Lung (tissue), 12 donors: ENCODE data around the gene INHBC. TPM values are rescaled to one million over a fixed set of nuclear protein-coding genes. Genes with fewer than 3 reads are reported as not detected.

ENCODE experiments used
- ATAC-seq: fragments of 200-7000 bp; cut with Tn5 transposase; one replicate; pipeline ENCODE4 v1.9.1; 2020; ENCODE audit warnings: moderate number of reproducible peaks; ENCODE audit not compliant: insufficient read depth, low FRiP score
- DNase-seq, 3 donors: peaks; one replicate each; pipeline ENCODE4 v3.0.0-alpha.2; 2013 to 2017
- H3K27ac ChIP-seq, 2 donors: one replicate each; pipeline ENCODE4 v1.5.1; 2013; ENCODE audit warnings: mild to moderate bottlenecking in 2 of 2, moderate library complexity in 2 of 2, control low read depth in 1 of 2, inconsistent platforms in 1 of 2, low read depth in 1 of 2, low read length in 1 of 2
- H3K27me3 ChIP-seq, 3 donors: one replicate each; pipeline ENCODE4 v1.5.1; 2013; ENCODE audit warnings: low read length in 2 of 3; ENCODE audit not compliant: control insufficient read depth in 3 of 3, insufficient read depth in 3 of 3
- H3K36me3 ChIP-seq, 4 donors: one replicate each; pipeline ENCODE4 v1.5.1; 2013; ENCODE audit warnings: low read length in 4 of 4, mild to moderate bottlenecking in 1 of 4, moderate library complexity in 1 of 4; ENCODE audit not compliant: control insufficient read depth in 4 of 4, insufficient read depth in 4 of 4
- H3K4me1 ChIP-seq, 5 donors: one replicate each; pipeline ENCODE4 v1.5.1; 2013; ENCODE audit warnings: low read length in 5 of 5, mild to moderate bottlenecking in 2 of 5, moderate library complexity in 1 of 5; ENCODE audit not compliant: control insufficient read depth in 5 of 5, insufficient read depth in 5 of 5
- H3K4me3 ChIP-seq: one replicate; pipeline ENCODE4 v1.5.1; 2013; ENCODE audit warnings: mild to moderate bottlenecking, control low read depth, moderate library complexity
- H3K9ac ChIP-seq, 2 donors: one replicate each; pipeline ENCODE4 v1.5.1; 2013; ENCODE audit warnings: low read length in 2 of 2, control low read depth in 1 of 2; ENCODE audit not compliant: insufficient read depth in 1 of 2
- H3K9me3 ChIP-seq, 4 donors: one replicate each; pipeline ENCODE4 v1.5.1; 2013; ENCODE audit warnings: low read length in 3 of 4, mild to moderate bottlenecking in 1 of 4, moderate library complexity in 1 of 4; ENCODE audit not compliant: control insufficient read depth in 4 of 4, insufficient read depth in 3 of 4
- CTCF ChIP-seq: IDR thresholded peaks from 2 replicates; pipeline ENCODE4 v1.5.1; 2012; ENCODE audit warnings: mild to moderate bottlenecking; ENCODE audit errors: control extremely low read depth, extremely low read depth
- WGBS, 2 donors: extraction: QIAGEN DNeasy Blood & Tissue Kit; methylation state at CpG; one replicate each; pipeline ENCODE4 v1.1.7; 2013; 5-methylcytosine and 5-hydroxymethylcytosine counted together
- polyA plus RNA-seq, 2 donors: library from polyadenylated mRNA; stranded (reverse); fragments of 200-250 nt; gene quantifications; one replicate each; pipeline ENCODE4 v1.2.1, GENCODE V29; 2013
- total RNA-seq, 2 donors: library from RNA; depleted of rRNA in 1 of 2; stranded (reverse); fragments of >200 nt in 1 of 2; gene quantifications; one replicate each; pipeline ENCODE4 v1.2.1, GENCODE V29; 2014 to 2021
- donor health status: control.
- donor health status: control.
- donor health status: Bipolar disorder and iron deficiency.
- donor health status: healthy.
- donor health status: DM: yes; HTN: yes; CAD: no.

Gene INHBC
- total and polyA plus RNA-seq, 4 donors = 0.02 TPM; not detected in 3

- no peak for TF ChIP-seq CTCF
- no peak overlapping the region for H3K9ac ChIP-seq
- no peaks in the 10 kb centered on the region for H3K9me3 ChIP-seq
- no peak overlapping the region for H3K4me3 ChIP-seq
- H3K27me3 ChIP-seq = peaks cover 0 to 29% (median 28%) of the 10 kb centered on the region in 3 donors
- peaks cover 0 to 17% (median 0%) of the 10 kb centered on the region in 5 donors for H3K4me1 ChIP-seq
- ATAC-seq = no peak
- H3K36me3 ChIP-seq = peaks cover 0 to 25% (median 6%) of the 10 kb centered on the region in 4 donors
- DNase-seq = no peak
- H3K27ac ChIP-seq = no peak overlapping the region
- 90 to 94% methylated on average over 3 of the region's 3 CpGs for WGBS, 2 donors
Measured at GRCh38 chr12:57471661-57472060, 37.1 kb downstream of the INHBC start.

DNA sequence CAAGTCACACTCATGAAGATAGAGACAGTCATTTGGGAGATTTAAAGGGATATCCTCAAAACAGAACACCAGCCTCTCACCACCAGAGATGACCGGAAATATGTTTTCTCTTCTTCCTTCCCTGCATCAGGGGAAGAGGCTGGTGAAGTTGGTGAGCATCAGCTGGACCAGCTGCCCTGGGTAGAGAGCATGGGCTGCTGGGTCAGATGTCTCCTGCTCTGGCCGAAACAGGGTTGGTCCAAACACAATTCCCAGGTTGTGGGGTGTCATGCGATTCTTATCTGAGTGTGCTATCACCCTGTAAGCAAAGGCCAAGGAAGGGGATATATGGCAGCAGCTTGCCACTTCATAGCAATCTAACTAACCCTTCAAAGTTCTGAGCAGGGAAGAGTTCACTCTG, 37.8 kb downstream of the INHBC start:
- H3K27me3 ChIP-seq = peaks cover 0 to 36% (median 34%) of the 10 kb centered on the region in 3 donors
- H3K27ac ChIP-seq = no peak overlapping the region
- DNase-seq (no peak), ATAC-seq (no peak)
- H3K4me3 ChIP-seq = no peak overlapping the region
- no peaks in the 10 kb centered on the region for H3K9me3 ChIP-seq
- no peak overlapping the region for H3K9ac ChIP-seq
- H3K4me1 ChIP-seq = peaks cover 0 to 17% (median 0%) of the 10 kb centered on the region in 5 donors
- WGBS, 2 donors = 84 to 97% methylated on average over 3 of the region's 3 CpGs
- TF ChIP-seq CTCF = no peak
- H3K36me3 ChIP-seq = peaks cover 0 to 19% (median 6%) of the 10 kb centered on the region in 4 donors

- Histone ChIP-seq H3K27ac (no peak overlapping the region), H3K36me3 (peaks cover 0 to 19% (median 4%) of the 10 kb centered on the region in 4 donors), H3K27me3 (peaks cover 0 to 45% (median 39%) of the 10 kb centered on the region in 3 donors), H3K4me3 (no peak overlapping the region), H3K9me3 (no peaks in the 10 kb centered on the region), H3K4me1 (peaks cover 0 to 17% (median 0%) of the 10 kb centered on the region in 5 donors), H3K9ac (no peak overlapping the region)
- WGBS, 2 donors = 70 to 79% methylated on average over 3 of the region's 3 CpGs
- TF ChIP-seq CTCF = no peak
- no peak for DNase-seq
- no peak for ATAC-seq
Measured at GRCh38 chr12:57473392-57473791, 38.8 kb downstream of the INHBC start.

DNA sequence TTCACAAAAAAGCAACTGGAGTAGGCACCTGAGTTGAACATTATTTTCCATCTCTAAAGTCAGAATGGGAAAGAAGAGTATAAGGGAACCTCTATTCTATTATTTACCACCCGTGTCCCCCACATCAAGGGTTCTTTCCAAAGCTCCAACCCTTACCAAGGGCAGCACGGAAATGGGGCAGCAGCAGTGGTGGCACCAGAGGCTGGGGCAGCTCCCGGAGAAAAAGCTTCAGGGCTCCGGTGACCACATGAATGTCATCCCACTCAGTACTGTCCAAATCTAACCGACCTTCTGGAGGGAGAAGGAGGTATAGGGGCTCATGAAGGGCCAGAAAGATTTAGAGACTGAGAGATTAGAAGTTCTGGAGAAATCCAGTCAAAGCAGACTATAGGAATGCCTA, 39.3 kb downstream of the INHBC start:
- peaks cover 0 to 48% (median 39%) of the 10 kb centered on the region in 3 donors for H3K27me3 ChIP-seq
- H3K27ac ChIP-seq = no peak overlapping the region
- ATAC-seq (no peak), DNase-seq (no peak)
- H3K36me3 ChIP-seq = peaks cover 0 to 18% (median 3%) of the 10 kb centered on the region in 4 donors
- TF ChIP-seq CTCF = no peak
- peaks cover 0 to 17% (median 0%) of the 10 kb centered on the region in 5 donors for H3K4me1 ChIP-seq
- no peaks in the 10 kb centered on the region for H3K9me3 ChIP-seq
- H3K4me3 ChIP-seq = no peak overlapping the region
- no peak overlapping the region for H3K9ac ChIP-seq
- WGBS, 2 donors = 90 to 92% methylated on average over 5 of the region's 5 CpGs
